SK-N-SH treated with all-trans-retinoic acid at 6 μM for 48 hours (cell line): Measurements from ENCODE around the gene TREH.

Source experiments
- ARNTL ChIP-seq: fragments of 450-650 bp; formaldehyde crosslinking; IDR thresholded peaks from 2 replicates; pipeline ENCODE4 v1.5.0; 2020; ENCODE audit warnings: low read depth, mild to moderate bottlenecking, moderate library complexity, borderline replicate concordance
- BACH2 ChIP-seq: fragments of 250-450 bp; sonication (Bioruptor Pico); IDR thresholded peaks from 2 replicates; pipeline ENCODE4 v1.9.0; 2021; ENCODE audit warnings: mild to moderate bottlenecking, borderline replicate concordance
- ESRRG ChIP-seq: fragments of 250-450 bp; sonication (Bioruptor Pico); IDR thresholded peaks from 2 replicates; pipeline ENCODE4 v1.6.1; 2021; ENCODE audit warnings: mild to moderate bottlenecking
- GLIS3 ChIP-seq: fragments of 250-450 bp; sonication (Bioruptor Pico); IDR thresholded peaks from 2 replicates; pipeline ENCODE4 v1.5.0; 2020; ENCODE audit warnings: mild to moderate bottlenecking, moderate library complexity
- PATZ1 ChIP-seq: fragments of 250-450 bp; sonication (Bioruptor Pico); IDR thresholded peaks from 2 replicates; pipeline ENCODE4 v1.8.0; 2020; ENCODE audit warnings: mild to moderate bottlenecking, moderate library complexity, borderline replicate concordance
- SNAI2 ChIP-seq: fragments of 250-450 bp; sonication (Bioruptor Pico); IDR thresholded peaks from 2 replicates; pipeline ENCODE4 v1.5.0; 2020; ENCODE audit warnings: mild to moderate bottlenecking, moderate library complexity
- TCF4 ChIP-seq: fragments of 250-450 bp; sonication (Bioruptor Pico); IDR thresholded peaks from 2 replicates; pipeline ENCODE4 v1.8.0; 2021; ENCODE audit warnings: mild to moderate bottlenecking, moderate library complexity, borderline replicate concordance
- ZFP3 ChIP-seq: fragments of 250-450 bp; sonication (Bioruptor Pico); IDR thresholded peaks from 2 replicates; pipeline ENCODE4 v1.5.0; 2020; ENCODE audit warnings: mild to moderate bottlenecking, moderate library complexity
- ZFP30 ChIP-seq: fragments of 450-650 bp; formaldehyde crosslinking; IDR thresholded peaks from 2 replicates; pipeline ENCODE4 v1.5.0; 2022; ENCODE audit warnings: mild to moderate bottlenecking, moderate library complexity
- TF ChIP-seq, protein P1 (sequence below): fragments of 250-450 bp; sonication (Bioruptor Pico); IDR thresholded peaks from 2 replicates; pipeline ENCODE4 v1.5.1; 2020; ENCODE audit warnings: low read depth, mild to moderate bottlenecking, moderate library complexity

GRCh38 chr11:118651820-118652219 lies 27.6 kb downstream of the TREH start:
- TF ChIP-seq, protein P1, sequence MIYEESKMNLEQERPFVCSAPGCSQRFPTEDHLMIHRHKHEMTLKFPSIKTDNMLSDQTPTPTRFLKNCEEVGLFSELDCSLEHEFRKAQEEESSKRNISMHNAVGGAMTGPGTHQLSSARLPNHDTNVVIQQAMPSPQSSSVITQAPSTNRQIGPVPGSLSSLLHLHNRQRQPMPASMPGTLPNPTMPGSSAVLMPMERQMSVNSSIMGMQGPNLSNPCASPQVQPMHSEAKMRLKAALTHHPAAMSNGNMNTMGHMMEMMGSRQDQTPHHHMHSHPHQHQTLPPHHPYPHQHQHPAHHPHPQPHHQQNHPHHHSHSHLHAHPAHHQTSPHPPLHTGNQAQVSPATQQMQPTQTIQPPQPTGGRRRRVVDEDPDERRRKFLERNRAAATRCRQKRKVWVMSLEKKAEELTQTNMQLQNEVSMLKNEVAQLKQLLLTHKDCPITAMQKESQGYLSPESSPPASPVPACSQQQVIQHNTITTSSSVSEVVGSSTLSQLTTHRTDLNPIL: no peak
- TF ChIP-seq ZFP3 (CRISPR knock-in tag) (no peak), ESRRG (CRISPR knock-in tag) (no peak), ZFP30 (CRISPR knock-in tag) (no peak), BACH2 (CRISPR knock-in tag) (no peak), PATZ1 (CRISPR knock-in tag) (no peak), TCF4 (CRISPR knock-in tag) (no peak), GLIS3 (no peak), ARNTL (no peak), SNAI2 (CRISPR knock-in tag) (no peak)
